Measurements from ENCODE around the gene SEC11A.
"Not testable (repeated sequence)": the region's sequence is repeated elsewhere in the genome, so short reads cannot be mapped to it uniquely, and the experiment has no call there.

SEC11A gene

GRCh38 chr15:84716036-84716732, at the start of gene SEC11A:
TSS of gene SEC11A (minus strand) at chr15:84716139. CDS start at chr15:84716075, 64 bp downstream.
- peak; percentile 90 for DNase-seq

GRCh38 chr15:84765675-84766074, 49.7 kb upstream of the SEC11A start:
- DNase-seq = no peak

- no peak for DNase-seq
Measured at GRCh38 chr15:84764989-84765388, 49.0 kb upstream of the SEC11A start.

- no peak for DNase-seq
Measured at GRCh38 chr15:84764585-84764984, 48.6 kb upstream of the SEC11A start.

- DNase-seq = no peak
Measured at GRCh38 chr15:84762840-84763572, 47.1 kb upstream of the SEC11A start.

- no peak for DNase-seq
Measured at GRCh38 chr15:84761607-84762131, 45.7 kb upstream of the SEC11A start.

GRCh38 chr15:84760219-84760618, 44.3 kb upstream of the SEC11A start:
- no peak for DNase-seq

GRCh38 chr15:84759018-84759417, 43.1 kb upstream of the SEC11A start:
- DNase-seq = no peak

- DNase-seq = no peak
Measured at GRCh38 chr15:84755736-84756527, 40.0 kb upstream of the SEC11A start.

- not testable (repeated sequence) for DNase-seq
Measured at GRCh38 chr15:84754889-84755288, 39.0 kb upstream of the SEC11A start.

GRCh38 chr15:84752700-84753099, 36.8 kb upstream of the SEC11A start:
- DNase-seq = peak; percentile 19

- no peak for DNase-seq
Measured at GRCh38 chr15:84752195-84752594, 36.3 kb upstream of the SEC11A start.

GRCh38 chr15:84751721-84752120, 35.8 kb upstream of the SEC11A start:
- not testable (repeated sequence) for DNase-seq

- DNase-seq = no peak
Measured at GRCh38 chr15:84750583-84751092, 34.7 kb upstream of the SEC11A start.

GRCh38 chr15:84749111-84749991, 33.4 kb upstream of the SEC11A start:
- DNase-seq = no peak

GRCh38 chr15:84748274-84749110, 32.6 kb upstream of the SEC11A start, which contains the start of gene ZNF592:
TSS of gene ZNF592 (plus strand) at chr15:84748592. CDS start at chr15:84782676, 34,084 bp downstream.
- DNase-seq = peak; percentile 76

GRCh38 chr15:84747416-84748273, 31.7 kb upstream of the SEC11A start:
- peak; percentile 54 for DNase-seq

GRCh38 chr15:84741121-84741520, 25.2 kb upstream of the SEC11A start:
- no peak for DNase-seq

GRCh38 chr15:84740691-84741090, 24.8 kb upstream of the SEC11A start:
- no peak for DNase-seq

GRCh38 chr15:84737005-84737404, 21.1 kb upstream of the SEC11A start:
- DNase-seq = no peak
